HepG2 (cell line): ENCODE measurements around the gene AGAP1. TPM values are rescaled to one million over a fixed set of nuclear protein-coding genes. Genes with fewer than 3 reads are reported as not detected.

ENCODE experiments used
- ATAC-seq: fragments of 200-7000 bp; cut with Tn5 transposase; 3 replicates; pipeline ENCODE4 v1.9.1; 2020; ENCODE audit warnings: mild to moderate bottlenecking, moderate library complexity
- BruUV-seq: library from RNA; stranded (reverse); fragments of 400-500 nt; replicated peaks from 2 replicates; lab custom pipeline; 2021; lab: Mats Ljungman, UMichigan
- CTCF ChIA-PET: fragments of 300-600 bp; formaldehyde crosslinking; extraction: SDS; loops from one replicate; lab custom pipeline; 2021; ENCODE audit warnings: low total read pairs, inconsistent platforms, low intra/inter-chr PET ratio; lab: Yijun Ruan, JAX
- POLR2A ChIA-PET: fragments of 350-600 bp; sonication (Branson Sonifier 250); formaldehyde crosslinking; loops from one replicate; lab custom pipeline; 2020; ENCODE audit warnings: antibody characterized with exemption, inconsistent platforms; lab: Yijun Ruan, JAX
- DNase-seq: peaks from one replicate; pipeline ENCODE4 v3.0.0-alpha.2; 2015; ENCODE audit warnings: low spot score
- FAIRE-seq: peaks from 3 replicates; lab custom pipeline; 2011; peaks lifted over from hg19 to GRCh38; lab: Jason Lieb, UNC
- H2AFZ ChIP-seq: one replicate; pipeline ENCODE4 v1.6.1; 2011; ENCODE audit warnings: low read length, inconsistent platforms
- H3K27ac ChIP-seq: fragments of 300-600 bp; 3 replicates; pipeline ENCODE4 v1.8.0; 2011; ENCODE audit warnings: mixed run types, mild to moderate bottlenecking, mixed read lengths, low read length, inconsistent platforms; ENCODE audit not compliant: insufficient read depth; ENCODE audit errors: extremely low read length
- H3K27me3 ChIP-seq, 2 experiments: fragments of 200-600 bp in 1 of 2; 2 replicates in 1 of 2; 3 replicates in 1 of 2; pipeline versions ENCODE4 v1.6.0 to v1.8.0; 2011; ENCODE audit warnings: low read length in 2 of 2, mild to moderate bottlenecking in 2 of 2, moderate library complexity in 2 of 2, inconsistent platforms in 1 of 2; ENCODE audit not compliant: insufficient read depth in 2 of 2, control insufficient read depth in 1 of 2
- H3K36me3 ChIP-seq, 2 experiments: fragments of 200-600 bp in 1 of 2; replicated peaks in 1 of 2; 2 replicates in 1 of 2; 3 replicates in 1 of 2; pipeline versions ENCODE4 v1.5.1 to v1.8.0; 2011; ENCODE audit warnings: low read length in 2 of 2, inconsistent platforms in 1 of 2; ENCODE audit not compliant: insufficient read depth in 2 of 2, control insufficient read depth in 1 of 2
- H3K4me1 ChIP-seq: 2 replicates; pipeline ENCODE4 v1.5.1; 2012; ENCODE audit warnings: low read length, inconsistent platforms; ENCODE audit not compliant: insufficient read depth
- H3K4me2 ChIP-seq: 2 replicates; pipeline ENCODE4 v1.6.0; 2011; ENCODE audit warnings: low read depth, low read length, inconsistent platforms
- H3K4me3 ChIP-seq, 3 experiments: fragments of 200-600 bp in 1 of 3; sonication (generic), shearing (Covaris generic) in 1 of 3; replicated peaks in 1 of 3; 2 replicates each; pipeline ENCODE4 v1.5.1; 2011 to 2016; ENCODE audit warnings: low read length in 3 of 3, inconsistent platforms in 2 of 3, low read depth in 2 of 3, mild to moderate bottlenecking in 2 of 3, control low read depth in 1 of 3, mixed read lengths in 1 of 3; ENCODE audit not compliant: insufficient read depth in 1 of 3
- H3K79me2 ChIP-seq: one replicate; pipeline ENCODE4 v1.6.1; 2011; ENCODE audit warnings: low read length, inconsistent platforms; ENCODE audit not compliant: insufficient read depth
- H3K9ac ChIP-seq: 2 replicates; pipeline ENCODE4 v1.6.0; 2011; ENCODE audit warnings: mild to moderate bottlenecking, low read depth, low read length, inconsistent platforms; ENCODE audit not compliant: insufficient read depth
- H3K9me3 ChIP-seq: 2 replicates; pipeline ENCODE4 v1.5.1; 2012; ENCODE audit warnings: mild to moderate bottlenecking, low read length
- H4K20me1 ChIP-seq: 2 replicates; pipeline ENCODE4 v1.6.0; 2011; ENCODE audit warnings: inconsistent platforms, mild to moderate bottlenecking, low read length, moderate library complexity; ENCODE audit not compliant: insufficient read depth
- ADNP ChIP-seq: sonication (generic); formaldehyde crosslinking; IDR thresholded peaks from 2 replicates; pipeline ENCODE4 v1.4.0; 2020; ENCODE audit warnings: missing genetic modification reagents
- AHR ChIP-seq: IDR thresholded peaks from 2 replicates; pipeline ENCODE4 v1.6.1; 2018; ENCODE audit warnings: missing genetic modification reagents, missing compliant biosample characterization
- ATF1 ChIP-seq: IDR thresholded peaks from 2 replicates; pipeline ENCODE4 v1.6.1; 2016; ENCODE audit warnings: mild to moderate bottlenecking, control low read depth
- KDM4B ChIP-seq: sonication (generic); formaldehyde crosslinking; IDR thresholded peaks from 2 replicates; pipeline ENCODE4 v1.4.0; 2020; ENCODE audit warnings: missing genetic modification reagents
- MLLT10 ChIP-seq: sonication (generic); formaldehyde crosslinking; IDR thresholded peaks from 2 replicates; pipeline ENCODE4 v1.4.0; 2020; ENCODE audit warnings: missing genetic modification reagents
- PITX1 ChIP-seq: sonication (generic); formaldehyde crosslinking; IDR thresholded peaks from 2 replicates; pipeline ENCODE4 v1.5.1; 2020; ENCODE audit warnings: mild to moderate bottlenecking, missing genetic modification reagents
- POLR2AphosphoS5 ChIP-seq: IDR thresholded peaks from 2 replicates; pipeline ENCODE4 v1.6.1; 2012; ENCODE audit warnings: low read depth, low read length
- TBP ChIP-seq: sonication (generic); formaldehyde crosslinking; IDR thresholded peaks from 2 replicates; pipeline ENCODE4 v1.5.0; 2020; ENCODE audit warnings: missing genetic modification reagents
- ZFP62 ChIP-seq: sonication (generic); formaldehyde crosslinking; IDR thresholded peaks from 2 replicates; pipeline ENCODE4 v1.4.0; 2020; ENCODE audit warnings: missing genetic modification reagents
- WGBS: methylation state at CpG from one replicate; pipeline ENCODE4 v1.1.6; 2017; ENCODE audit warnings: low lambda C conversion rate; 5-methylcytosine and 5-hydroxymethylcytosine counted together
- in situ Hi-C: cut with HindIII; loops from 2 replicates; pipeline ENCODE4 v1.10.0; 2017; ENCODE audit warnings: low pct_unique_long_range_greater_than_20kb; ENCODE audit not compliant: extremely low pct_ligation_motif_present
- intact Hi-C: fragments of 100-400 bp; cut with micrococcal nuclease; formaldehyde crosslinking; loops from one replicate; pipeline ENCODE4 v1.10.0; 2022; ENCODE audit not compliant: unreplicated experiment
- polyA plus RNA-seq, 8 experiments: library from polyadenylated mRNA; depleted of rRNA in 3 of 8; stranded (reverse) in 7 of 8; unstranded in 1 of 8; fragments of >200 nt; fragmentation: Illumina TruSeq in 4 of 8; extraction: Trizol in 4 of 8; gene quantifications; 2 replicates each; pipeline versions ENCODE4 v1.2.1 to v1.2.3, GENCODE V29; 2011 to 2016; ENCODE audit warnings: low read depth in 4 of 8, missing spikeins in 1 of 8, mixed read lengths in 1 of 8; ENCODE audit not compliant: insufficient read depth in 1 of 8
- total RNA-seq, 5 experiments: library from RNA; depleted of rRNA; stranded (reverse); fragments of >200 nt; fragmentation: Illumina TruSeq; extraction: Trizol; gene quantifications; 2 replicates each; pipeline ENCODE4 v1.2.3, GENCODE V29; 2016; ENCODE audit warnings: low read depth in 1 of 5
- TF ChIP-seq, protein P1 (sequence below): sonication (generic); formaldehyde crosslinking; IDR thresholded peaks from 2 replicates; pipeline ENCODE4 v1.8.0; 2022; ENCODE audit warnings: missing genetic modification reagents, mild to moderate bottlenecking, moderate library complexity, borderline replicate concordance
- TF ChIP-seq, protein P2 (sequence below): sonication (generic); formaldehyde crosslinking; IDR thresholded peaks from 2 replicates; pipeline ENCODE4 v1.8.0; 2022; ENCODE audit warnings: mild to moderate bottlenecking, missing genetic modification reagents; ENCODE audit not compliant: insufficient replicate concordance
- TF ChIP-seq, protein P3 (sequence below): sonication (generic); formaldehyde crosslinking; IDR thresholded peaks from one replicate; pipeline ENCODE4 v1.5.1; 2020; ENCODE audit warnings: mild to moderate bottlenecking, missing genetic modification reagents; ENCODE audit errors: not compliant biosample characterization

Gene AGAP1
- total and polyA plus RNA-seq, 2 of the 13 experiments (the other 11 are each of a cell fraction or from before 2014, with no cell fraction given): 21.2 to 32.7 TPM

- CTCF ChIA-PET: no interaction called here
- no peak for FAIRE-seq
- Histone ChIP-seq H3K9me3 (no peaks in the 10 kb centered on the region), H3K36me3 (peaks cover 12 to 24% of the 10 kb centered on the region in 2 experiments), H4K20me1 (no peaks in the 10 kb centered on the region; the same call in 1 of the 2 replicates), H3K79me2 (no peaks in the 10 kb centered on the region), H3K27me3 (no peaks in the 10 kb centered on the region), H3K9ac (no peak overlapping the region), H3K4me2 (no peak overlapping the region), H3K27ac (no peak overlapping the region), H2AFZ (no peak overlapping the region), H3K4me1 (no peaks in the 10 kb centered on the region), H3K4me3 (no peak overlapping the region)
- no TSS peak for BruUV-seq
- no peak for DNase-seq
- 89% methylated on average over 10 of the region's 10 CpGs for WGBS
- POLR2A ChIA-PET: no interaction called here
- in situ Hi-C loops (no loop called here), intact Hi-C loops (no loop called here)
- ATAC-seq: no peak
- TF ChIP-seq KDM4B (no peak), PITX1 (no peak), MLLT10 (CRISPR knock-in tag) (no peak), ZFP62 (no peak), POLR2AphosphoS5 (no peak), AHR (CRISPR knock-in tag) (no peak), ATF1 (no peak), ADNP (CRISPR knock-in tag) (no peak), TBP (CRISPR knock-in tag) (no peak)
- TF ChIP-seq, protein P1, sequence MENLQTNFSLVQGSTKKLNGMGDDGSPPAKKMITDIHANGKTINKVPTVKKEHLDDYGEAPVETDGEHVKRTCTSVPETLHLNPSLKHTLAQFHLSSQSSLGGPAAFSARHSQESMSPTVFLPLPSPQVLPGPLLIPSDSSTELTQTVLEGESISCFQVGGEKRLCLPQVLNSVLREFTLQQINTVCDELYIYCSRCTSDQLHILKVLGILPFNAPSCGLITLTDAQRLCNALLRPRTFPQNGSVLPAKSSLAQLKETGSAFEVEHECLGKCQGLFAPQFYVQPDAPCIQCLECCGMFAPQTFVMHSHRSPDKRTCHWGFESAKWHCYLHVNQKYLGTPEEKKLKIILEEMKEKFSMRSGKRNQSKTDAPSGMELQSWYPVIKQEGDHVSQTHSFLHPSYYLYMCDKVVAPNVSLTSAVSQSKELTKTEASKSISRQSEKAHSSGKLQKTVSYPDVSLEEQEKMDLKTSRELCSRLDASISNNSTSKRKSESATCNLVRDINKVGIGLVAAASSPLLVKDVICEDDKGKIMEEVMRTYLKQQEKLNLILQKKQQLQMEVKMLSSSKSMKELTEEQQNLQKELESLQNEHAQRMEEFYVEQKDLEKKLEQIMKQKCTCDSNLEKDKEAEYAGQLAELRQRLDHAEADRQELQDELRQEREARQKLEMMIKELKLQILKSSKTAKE (CRISPR knock-in tag): no peak
- TF ChIP-seq, protein P2, sequence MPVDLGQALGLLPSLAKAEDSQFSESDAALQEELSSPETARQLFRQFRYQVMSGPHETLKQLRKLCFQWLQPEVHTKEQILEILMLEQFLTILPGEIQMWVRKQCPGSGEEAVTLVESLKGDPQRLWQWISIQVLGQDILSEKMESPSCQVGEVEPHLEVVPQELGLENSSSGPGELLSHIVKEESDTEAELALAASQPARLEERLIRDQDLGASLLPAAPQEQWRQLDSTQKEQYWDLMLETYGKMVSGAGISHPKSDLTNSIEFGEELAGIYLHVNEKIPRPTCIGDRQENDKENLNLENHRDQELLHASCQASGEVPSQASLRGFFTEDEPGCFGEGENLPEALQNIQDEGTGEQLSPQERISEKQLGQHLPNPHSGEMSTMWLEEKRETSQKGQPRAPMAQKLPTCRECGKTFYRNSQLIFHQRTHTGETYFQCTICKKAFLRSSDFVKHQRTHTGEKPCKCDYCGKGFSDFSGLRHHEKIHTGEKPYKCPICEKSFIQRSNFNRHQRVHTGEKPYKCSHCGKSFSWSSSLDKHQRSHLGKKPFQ (CRISPR knock-in tag): no peak
- TF ChIP-seq, protein P3, sequence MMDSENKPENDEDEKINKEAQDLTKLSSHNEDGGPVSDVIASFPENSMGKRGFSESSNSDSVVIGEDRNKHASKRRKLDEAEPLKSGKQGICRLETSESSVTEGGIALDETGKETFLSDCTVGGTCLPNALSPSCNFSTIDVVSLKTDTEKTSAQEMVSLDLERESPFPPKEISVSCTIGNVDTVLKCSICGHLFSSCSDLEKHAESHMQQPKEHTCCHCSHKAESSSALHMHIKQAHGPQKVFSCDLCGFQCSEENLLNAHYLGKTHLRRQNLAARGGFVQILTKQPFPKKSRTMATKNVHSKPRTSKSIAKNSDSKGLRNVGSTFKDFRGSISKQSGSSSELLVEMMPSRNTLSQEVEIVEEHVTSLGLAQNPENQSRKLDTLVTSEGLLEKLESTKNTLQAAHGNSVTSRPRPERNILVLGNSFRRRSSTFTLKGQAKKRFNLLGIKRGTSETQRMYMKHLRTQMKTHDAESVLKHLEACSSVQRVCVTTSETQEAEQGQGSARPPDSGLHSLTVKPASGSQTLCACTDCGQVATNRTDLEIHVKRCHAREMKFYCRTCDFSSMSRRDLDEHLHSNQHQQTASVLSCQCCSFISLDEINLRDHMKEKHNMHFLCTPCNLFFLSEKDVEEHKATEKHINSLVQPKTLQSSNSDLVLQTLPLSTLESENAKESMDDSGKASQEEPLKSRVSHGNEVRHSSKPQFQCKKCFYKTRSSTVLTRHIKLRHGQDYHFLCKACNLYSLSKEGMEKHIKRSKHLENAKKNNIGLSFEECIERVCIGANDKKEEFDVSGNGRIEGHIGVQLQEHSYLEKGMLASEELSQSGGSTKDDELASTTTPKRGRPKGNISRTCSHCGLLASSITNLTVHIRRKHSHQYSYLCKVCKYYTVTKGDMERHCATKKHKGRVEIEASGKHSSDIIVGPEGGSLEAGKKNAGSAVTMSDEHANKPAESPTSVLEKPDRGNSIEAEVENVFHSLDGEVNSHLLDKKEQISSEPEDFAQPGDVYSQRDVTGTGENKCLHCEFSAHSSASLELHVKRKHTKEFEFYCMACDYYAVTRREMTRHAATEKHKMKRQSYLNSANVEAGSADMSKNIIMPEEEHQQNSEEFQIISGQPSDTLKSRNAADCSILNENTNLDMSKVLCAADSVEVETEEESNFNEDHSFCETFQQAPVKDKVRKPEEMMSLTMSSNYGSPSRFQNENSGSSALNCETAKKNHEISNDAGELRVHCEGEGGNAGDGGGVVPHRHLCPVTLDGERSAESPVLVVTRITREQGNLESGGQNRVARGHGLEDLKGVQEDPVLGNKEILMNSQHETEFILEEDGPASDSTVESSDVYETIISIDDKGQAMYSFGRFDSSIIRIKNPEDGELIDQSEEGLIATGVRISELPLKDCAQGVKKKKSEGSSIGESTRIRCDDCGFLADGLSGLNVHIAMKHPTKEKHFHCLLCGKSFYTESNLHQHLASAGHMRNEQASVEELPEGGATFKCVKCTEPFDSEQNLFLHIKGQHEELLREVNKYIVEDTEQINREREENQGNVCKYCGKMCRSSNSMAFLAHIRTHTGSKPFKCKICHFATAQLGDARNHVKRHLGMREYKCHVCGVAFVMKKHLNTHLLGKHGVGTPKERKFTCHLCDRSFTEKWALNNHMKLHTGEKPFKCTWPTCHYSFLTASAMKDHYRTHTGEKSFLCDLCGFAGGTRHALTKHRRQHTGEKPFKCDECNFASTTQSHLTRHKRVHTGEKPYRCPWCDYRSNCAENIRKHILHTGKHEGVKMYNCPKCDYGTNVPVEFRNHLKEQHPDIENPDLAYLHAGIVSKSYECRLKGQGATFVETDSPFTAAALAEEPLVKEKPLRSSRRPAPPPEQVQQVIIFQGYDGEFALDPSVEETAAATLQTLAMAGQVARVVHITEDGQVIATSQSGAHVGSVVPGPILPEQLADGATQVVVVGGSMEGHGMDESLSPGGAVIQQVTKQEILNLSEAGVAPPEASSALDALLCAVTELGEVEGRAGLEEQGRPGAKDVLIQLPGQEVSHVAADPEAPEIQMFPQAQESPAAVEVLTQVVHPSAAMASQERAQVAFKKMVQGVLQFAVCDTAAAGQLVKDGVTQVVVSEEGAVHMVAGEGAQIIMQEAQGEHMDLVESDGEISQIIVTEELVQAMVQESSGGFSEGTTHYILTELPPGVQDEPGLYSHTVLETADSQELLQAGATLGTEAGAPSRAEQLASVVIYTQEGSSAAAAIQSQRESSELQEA (CRISPR knock-in tag): no peak
Measured at GRCh38 chr2:236047176-236047575, 553.3 kb downstream of the AGAP1 start.
